ENCODE results near the gene MAMDC2.

GRCh38 chr9:70097187-70097586 is 53.5 kb downstream of the MAMDC2 start:
- TF ChIP-seq, protein P1, sequence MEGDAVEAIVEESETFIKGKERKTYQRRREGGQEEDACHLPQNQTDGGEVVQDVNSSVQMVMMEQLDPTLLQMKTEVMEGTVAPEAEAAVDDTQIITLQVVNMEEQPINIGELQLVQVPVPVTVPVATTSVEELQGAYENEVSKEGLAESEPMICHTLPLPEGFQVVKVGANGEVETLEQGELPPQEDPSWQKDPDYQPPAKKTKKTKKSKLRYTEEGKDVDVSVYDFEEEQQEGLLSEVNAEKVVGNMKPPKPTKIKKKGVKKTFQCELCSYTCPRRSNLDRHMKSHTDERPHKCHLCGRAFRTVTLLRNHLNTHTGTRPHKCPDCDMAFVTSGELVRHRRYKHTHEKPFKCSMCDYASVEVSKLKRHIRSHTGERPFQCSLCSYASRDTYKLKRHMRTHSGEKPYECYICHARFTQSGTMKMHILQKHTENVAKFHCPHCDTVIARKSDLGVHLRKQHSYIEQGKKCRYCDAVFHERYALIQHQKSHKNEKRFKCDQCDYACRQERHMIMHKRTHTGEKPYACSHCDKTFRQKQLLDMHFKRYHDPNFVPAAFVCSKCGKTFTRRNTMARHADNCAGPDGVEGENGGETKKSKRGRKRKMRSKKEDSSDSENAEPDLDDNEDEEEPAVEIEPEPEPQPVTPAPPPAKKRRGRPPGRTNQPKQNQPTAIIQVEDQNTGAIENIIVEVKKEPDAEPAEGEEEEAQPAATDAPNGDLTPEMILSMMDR (IDR thresholded peaks at IDR 0.05), result no peak
- TF ChIP-seq POLR2A (IDR thresholded peaks at IDR 0.05), result no peak
